GM12875 (cell line): ENCODE data around the gene RHBDD3.
"Not testable (repeated sequence)": the region's sequence is repeated elsewhere in the genome, so short reads cannot be mapped to it uniquely, and the experiment has no call there.

Source experiments
- H3K4me3 ChIP-seq: one replicate; pipeline ENCODE4 v1.5.1; 2011; ENCODE audit warnings: low read depth, low read length, control low read depth
- TF ChIP-seq, protein P1 (sequence below): IDR thresholded peaks from 2 replicates; pipeline ENCODE4 v1.5.1; 2011; ENCODE audit warnings: low read depth, mild to moderate bottlenecking, control low read depth, inconsistent platforms, low read length, moderate library complexity, borderline replicate concordance; ENCODE audit not compliant: insufficient read depth

RHBDD3 gene

DNA sequence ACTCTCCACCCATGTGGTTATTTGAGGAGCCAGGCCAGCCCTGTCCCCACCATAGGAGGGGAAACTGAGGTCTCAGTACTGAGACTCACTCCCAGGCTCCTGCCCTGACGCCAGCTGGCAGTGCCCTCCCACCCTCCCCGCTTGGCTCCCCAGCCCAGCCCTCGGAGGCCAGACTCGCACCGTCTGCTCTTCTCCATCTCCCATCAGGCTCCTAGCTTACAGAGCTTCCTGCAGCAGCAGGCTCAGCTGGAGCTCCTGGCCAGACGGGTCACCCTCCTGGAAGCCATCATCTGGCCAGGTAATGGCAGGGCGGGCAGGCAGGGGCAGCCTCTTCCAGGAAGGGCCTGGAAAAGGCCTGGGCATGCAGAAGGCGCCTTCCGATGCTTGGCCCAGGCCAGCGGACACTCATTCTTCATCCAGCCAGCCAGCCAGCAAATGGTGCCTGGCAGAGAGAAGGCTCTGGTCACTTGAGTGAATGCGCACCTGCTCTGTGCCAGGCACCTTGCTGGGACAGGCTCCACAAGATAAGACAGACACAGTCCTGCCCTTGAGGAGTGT, 12.6 kb downstream of the RHBDD3 start:
- no peak overlapping the region for H3K4me3 ChIP-seq
- TF ChIP-seq, protein P1, sequence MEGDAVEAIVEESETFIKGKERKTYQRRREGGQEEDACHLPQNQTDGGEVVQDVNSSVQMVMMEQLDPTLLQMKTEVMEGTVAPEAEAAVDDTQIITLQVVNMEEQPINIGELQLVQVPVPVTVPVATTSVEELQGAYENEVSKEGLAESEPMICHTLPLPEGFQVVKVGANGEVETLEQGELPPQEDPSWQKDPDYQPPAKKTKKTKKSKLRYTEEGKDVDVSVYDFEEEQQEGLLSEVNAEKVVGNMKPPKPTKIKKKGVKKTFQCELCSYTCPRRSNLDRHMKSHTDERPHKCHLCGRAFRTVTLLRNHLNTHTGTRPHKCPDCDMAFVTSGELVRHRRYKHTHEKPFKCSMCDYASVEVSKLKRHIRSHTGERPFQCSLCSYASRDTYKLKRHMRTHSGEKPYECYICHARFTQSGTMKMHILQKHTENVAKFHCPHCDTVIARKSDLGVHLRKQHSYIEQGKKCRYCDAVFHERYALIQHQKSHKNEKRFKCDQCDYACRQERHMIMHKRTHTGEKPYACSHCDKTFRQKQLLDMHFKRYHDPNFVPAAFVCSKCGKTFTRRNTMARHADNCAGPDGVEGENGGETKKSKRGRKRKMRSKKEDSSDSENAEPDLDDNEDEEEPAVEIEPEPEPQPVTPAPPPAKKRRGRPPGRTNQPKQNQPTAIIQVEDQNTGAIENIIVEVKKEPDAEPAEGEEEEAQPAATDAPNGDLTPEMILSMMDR = no peak

DNA sequence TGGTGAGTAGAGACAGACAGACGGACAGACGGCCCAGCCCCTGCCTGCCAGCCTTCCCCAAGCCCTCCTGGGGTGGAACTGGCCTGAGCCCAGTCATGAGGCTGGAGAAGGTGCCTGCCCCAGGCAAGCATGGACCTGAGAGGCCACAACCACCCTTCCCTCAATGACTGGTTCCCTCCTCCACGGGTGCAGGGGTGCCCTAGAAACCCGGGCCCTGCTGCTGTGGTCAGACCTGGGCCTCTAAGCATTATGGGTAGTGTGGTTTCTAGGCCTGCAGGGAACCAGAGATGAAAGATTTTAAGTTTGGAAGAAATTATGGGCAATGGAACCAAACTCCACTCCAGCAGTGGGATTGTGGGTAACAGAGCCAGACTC, 13.5 kb downstream of the RHBDD3 start:
- no peak overlapping the region for H3K4me3 ChIP-seq
- TF ChIP-seq, protein P1 = no peak

DNA sequence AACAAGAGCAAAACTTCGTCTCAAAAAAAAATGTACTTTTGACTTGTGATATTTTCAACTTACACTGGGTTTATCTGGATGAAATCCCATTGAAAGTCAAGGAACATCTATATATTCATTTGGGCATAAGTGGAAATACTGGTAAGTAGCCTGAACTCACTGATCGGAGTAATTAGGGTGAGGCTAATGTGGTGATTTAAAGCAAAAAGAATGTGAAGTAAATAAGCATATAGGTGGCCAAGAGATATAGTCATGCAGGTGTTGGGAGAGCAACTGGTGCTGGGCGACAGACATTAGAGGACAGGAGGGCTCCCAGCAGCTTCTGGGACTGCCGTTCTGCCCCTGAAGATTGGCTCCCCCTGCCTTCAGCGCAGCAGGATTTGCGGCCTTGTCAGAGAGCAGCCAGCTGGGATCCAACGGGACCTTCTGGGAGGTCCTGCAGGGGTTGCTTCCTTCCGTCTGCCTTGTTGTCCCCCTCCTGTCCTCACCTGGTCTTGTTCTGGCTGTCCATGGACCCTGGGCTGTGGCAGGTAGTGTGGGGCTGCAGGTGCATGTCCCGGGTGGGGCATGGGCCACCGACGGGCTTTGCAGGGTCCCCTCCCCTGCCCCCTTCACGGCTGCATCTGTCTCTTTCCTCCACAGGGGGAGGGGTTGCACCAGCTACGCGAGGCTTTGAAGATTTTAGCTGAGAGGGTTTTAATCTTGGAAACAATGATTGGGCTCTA, 14.1 kb downstream of the RHBDD3 start:
- H3K4me3 ChIP-seq = no peak overlapping the region
- TF ChIP-seq, protein P1 = no peak

DNA sequence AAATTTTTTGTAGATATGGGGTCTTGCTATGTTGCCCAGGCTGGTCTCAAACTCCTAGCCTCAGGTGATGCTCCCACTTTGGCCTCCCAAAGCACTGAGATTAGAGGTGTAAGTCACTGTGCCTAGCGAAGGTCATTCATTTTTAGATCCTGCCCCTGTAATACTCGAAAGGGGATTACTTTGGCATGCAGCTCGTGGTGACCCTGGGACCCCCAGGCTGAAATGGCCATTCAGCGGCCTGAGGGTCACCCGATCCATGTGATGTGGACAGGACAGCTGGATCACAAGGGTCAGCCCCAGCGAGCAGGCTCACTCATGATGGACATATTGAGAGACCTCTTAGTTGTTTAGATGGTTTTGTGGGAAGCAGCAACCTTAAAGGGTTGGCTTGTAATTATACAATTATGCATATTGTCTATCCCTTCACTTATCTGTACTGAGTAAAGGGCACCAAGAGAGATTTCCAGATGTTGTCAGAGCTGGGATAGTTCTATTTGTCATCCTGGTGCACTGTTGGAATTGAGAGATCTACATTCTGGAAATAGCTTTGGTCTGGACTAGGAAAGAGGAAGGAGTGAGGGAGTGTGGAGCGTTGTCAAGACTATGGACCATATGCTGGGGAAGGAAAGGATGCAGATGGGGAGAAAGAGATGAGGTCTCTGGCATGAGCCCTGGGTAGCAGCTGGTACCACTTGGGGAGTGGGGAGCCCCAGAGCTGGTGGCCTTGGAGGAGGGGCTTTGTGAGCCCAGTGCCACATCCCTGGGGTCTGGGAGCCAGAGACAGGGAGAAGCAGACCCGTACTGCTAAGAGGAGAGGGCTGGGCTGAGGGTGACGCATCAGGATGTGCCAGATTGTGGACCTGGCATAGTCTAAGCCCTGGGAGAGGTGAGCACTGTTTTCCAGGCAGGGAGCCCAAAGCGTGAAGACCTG, 15.5 kb downstream of the RHBDD3 start:
- TF ChIP-seq, protein P1 = no peak
- no peak overlapping the region for H3K4me3 ChIP-seq

DNA sequence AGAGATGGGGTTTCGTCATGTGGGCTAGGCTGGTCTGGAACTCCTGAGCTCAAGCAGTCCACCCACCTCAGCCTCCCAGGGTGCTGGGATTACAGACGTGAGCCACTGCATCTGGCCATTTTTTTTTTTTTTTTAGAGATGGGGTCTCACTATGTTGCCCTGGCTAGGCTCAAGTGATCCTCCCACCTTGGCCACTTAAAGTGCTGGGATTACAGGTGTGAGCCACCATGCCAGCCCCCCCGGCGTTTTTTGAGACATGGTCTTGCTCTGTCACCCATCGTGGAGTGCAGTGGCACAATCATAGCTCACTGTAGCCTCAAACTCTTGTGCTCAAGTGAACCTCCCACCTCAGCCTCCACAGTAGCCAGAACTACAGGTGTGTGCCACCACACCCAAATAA, 16.5 kb downstream of the RHBDD3 start:
- TF ChIP-seq, protein P1 = no peak

DNA sequence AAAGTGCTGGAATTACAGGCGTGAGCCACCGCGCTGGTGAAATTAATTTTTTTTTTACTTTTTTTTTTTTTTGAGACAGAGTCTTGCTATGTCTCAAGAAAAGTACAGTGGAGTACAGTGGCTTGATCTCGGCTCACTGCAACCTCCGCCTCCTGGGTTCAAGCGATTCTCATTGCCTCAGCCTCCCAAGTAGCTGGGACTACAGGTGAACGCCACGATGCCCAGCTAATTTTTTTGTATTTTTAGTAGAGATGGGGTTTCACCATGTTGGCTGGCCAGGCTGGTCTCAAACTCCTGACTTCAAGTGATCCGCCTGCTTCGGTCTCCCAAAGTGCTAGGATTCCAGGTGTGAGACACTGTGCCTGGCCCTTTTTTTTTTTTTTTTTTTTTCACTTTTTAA, 19.9 kb downstream of the RHBDD3 start:
- H3K4me3 ChIP-seq = not testable (repeated sequence)

More for the DNA sequence above, 16.5 kb downstream of the RHBDD3 start:
- no peak overlapping the region for H3K4me3 ChIP-seq

DNA sequence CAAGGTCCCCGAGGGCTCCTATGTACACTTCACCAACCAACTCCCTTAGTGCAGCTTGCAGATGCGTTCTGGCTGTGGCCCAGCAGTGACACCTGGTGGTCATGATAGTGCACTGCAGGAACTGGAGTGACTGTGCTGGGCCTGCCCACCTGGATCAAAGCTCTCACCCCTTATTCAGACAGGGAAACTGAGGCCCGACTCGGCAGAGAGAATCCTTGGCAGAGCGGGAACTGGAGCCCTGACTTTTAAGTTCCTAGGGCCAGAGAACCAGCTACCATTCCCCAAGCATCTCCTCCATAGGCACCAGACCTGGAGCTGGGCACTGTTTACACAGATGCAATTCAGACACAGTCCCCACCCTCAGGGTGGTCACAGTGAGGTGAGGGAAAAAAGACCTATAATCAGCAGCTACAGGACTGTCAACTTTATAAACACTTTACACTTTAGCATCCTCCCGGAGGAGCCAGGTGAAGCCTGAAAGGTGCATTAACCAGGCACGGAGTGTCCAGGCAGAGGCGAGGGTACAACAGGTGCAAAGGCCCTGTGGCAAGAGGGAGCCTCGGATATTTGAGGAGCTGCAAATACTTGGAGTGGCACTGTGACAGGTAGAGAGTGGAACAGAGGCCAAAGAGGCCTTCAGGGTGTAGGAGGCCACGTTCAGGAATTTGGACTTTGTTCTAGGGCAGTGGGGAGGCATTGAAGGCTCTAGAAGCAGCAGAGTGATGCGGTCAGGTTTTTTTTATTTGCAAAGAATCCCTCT, 22.0 kb downstream of the RHBDD3 start:
- no peak overlapping the region for H3K4me3 ChIP-seq
- TF ChIP-seq, protein P1 = peak; percentile 99
